NCI-H526 (cell line): ENCODE measurements around the gene E2F4.

Experiments
- DNase-seq, 2 experiments: peaks; one replicate each; lab custom pipeline; 2025; lab: John Stamatoyannopoulos, UW

The E2F4 gene

DNA sequence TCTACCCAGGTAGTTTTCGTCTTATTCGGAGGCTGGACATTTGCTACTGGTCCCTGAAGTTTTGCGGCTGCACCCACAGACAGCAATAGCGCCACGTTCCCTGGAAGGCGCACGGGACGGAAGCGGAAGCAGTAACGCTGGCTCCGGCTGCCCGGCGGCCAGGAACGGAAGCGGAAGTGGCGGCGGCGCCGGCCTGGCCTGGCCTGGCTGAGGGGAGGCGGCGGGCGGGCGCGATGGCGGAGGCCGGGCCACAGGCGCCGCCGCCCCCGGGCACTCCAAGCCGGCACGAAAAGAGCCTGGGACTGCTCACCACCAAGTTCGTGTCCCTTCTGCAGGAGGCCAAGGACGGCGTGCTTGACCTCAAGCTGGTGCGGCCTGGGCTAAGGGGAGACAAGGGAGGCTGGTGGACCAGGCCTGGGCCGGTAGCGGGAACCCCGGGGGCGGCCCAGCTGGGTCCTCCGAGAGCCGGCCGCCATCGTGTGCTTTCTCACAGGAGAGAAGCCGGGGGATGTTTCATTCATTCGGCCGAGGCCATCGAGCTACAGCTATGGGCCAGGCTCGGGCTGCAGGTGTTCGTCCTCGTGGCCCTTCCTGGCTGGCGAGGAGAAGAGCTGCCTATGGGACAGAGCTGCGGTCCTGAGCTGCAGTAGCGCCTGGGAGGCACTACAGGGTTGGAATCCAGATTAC is at the start of gene E2F4:
E2F4 (plus strand) TSS at position 161 of the 687 bp plus-strand sequence; CDS start at position 234, 73 bp downstream.
- peak; percentile 55 to 89 for DNase-seq

DNA sequence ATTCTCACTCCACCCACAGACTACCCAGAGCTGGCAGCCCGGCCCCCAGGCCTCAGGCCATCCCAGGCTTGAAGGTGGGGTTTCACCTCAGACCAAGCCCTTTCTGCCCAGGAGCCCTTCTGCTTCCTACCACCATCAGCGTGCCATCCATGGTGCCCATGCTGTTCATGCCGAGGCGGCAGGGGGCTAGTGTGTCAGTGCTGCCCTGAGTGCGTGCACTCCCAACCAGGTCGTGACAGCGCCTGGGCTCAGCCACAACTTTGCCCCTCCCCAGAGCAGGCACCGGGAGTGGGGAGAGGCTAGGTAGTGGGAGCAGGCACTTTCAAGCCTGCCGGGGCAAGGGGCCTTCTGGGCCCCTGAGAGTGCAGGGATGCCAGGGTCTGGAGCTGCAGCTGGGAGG is 49.6 kb upstream of the E2F4 start:
- DNase-seq: no peak

GRCh38 chr16:67144943-67145342 is 47.0 kb upstream of the E2F4 start:
- DNase-seq: no peak

DNA sequence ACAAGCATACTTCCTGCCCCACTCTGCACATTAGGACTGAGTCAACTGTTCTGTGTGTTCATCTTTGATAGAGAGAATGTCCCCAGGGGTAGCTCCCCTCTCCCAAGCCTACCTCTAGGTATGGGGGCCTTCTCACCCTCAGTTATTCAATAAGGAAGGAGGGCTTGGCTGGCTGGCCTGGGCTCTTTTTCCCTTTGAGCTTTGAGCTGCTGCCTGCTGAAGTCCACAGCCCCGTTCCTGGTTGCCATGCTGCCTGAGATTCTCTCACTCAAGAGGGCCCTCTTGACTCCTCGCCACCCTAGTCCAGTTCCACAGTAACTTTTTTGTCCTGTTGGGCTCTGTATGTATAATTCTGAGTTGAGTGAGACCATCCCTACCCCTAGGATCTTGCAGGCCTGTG is 46.2 kb upstream of the E2F4 start:
- DNase-seq: no peak

- DNase-seq: no peak
Measured at GRCh38 chr16:67146523-67147357, 45.2 kb upstream of the E2F4 start.

DNA sequence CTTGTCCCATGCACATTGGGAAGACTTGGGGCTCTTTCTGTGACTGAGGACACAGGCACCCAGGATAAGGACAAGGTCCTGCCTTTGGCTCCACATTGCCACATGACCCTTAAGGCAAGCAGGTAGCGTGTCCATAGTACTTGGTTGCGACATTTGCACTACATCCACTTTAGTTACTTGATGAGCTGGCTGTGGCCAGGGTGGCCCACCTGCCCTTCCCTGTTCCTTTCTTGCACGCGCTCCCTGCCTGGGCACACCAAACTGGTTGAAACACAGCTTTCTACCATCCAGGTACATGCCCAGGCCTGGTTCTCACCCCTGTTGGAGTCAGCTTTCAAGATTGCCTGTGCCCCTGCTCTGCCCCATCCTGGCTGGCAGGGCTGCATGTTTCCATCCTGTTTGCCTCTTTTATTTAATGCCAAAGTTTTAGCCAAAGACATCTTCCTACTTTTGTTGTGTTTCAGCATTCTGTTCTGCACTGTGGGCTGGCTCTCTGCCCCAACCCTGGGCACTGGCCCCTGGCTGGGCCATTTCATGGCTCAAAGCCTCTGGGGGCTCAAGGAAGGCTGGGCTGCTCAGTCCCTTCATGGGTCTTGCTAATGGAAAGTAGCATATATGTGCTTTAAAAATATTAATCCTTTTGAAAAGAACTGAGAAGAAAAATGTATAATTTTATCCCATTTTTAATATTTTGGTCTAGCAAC is 44.4 kb upstream of the E2F4 start:
- DNase-seq: no peak

GRCh38 chr16:67148221-67148620 is 43.7 kb upstream of the E2F4 start:
- no peak for DNase-seq

DNA sequence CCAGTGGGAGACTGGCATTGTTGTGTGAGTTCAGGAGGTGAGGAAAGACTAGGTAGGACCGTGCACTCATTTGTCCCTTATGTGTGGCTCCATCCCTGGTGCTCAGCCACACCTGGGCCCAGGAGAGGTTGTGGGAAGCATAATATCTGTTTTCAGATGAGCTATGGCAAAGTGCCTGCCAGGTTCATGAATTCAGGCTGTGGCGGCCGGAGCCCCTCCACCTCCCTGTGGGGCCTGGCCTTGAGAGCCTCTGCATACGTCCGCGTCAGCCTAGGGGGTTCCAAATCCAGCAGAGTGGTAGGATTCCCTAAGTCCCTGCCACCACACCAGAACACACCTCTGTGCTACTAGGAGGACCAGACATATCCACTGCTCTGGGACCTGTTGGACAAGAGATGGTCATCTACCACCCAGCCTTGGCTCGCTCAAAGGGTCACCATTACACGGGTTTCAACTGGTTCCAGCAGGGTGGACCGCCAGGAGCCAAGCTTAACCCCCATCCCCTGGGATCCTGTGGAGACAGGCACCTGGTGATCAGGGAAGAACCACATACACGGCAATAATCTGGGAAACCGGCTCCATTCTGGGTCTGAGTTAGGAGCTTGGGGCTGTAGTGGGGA is 43.2 kb upstream of the E2F4 start:
- no peak for DNase-seq

- no peak for DNase-seq
Measured at GRCh38 chr16:67149276-67150046, 42.5 kb upstream of the E2F4 start.

GRCh38 chr16:67150047-67150832 is 41.7 kb upstream of the E2F4 start:
- peak in 1 of 2 experiments; percentile 50 for DNase-seq

GRCh38 chr16:67150833-67151396 is 41.0 kb upstream of the E2F4 start, which contains the start of gene B3GNT9:
Gene B3GNT9, minus strand, starts transcription at chr16:67150998. Its CDS starts 513 bp downstream, at chr16:67150485.
- DNase-seq: peak in 1 of 2 experiments; percentile 66

DNA sequence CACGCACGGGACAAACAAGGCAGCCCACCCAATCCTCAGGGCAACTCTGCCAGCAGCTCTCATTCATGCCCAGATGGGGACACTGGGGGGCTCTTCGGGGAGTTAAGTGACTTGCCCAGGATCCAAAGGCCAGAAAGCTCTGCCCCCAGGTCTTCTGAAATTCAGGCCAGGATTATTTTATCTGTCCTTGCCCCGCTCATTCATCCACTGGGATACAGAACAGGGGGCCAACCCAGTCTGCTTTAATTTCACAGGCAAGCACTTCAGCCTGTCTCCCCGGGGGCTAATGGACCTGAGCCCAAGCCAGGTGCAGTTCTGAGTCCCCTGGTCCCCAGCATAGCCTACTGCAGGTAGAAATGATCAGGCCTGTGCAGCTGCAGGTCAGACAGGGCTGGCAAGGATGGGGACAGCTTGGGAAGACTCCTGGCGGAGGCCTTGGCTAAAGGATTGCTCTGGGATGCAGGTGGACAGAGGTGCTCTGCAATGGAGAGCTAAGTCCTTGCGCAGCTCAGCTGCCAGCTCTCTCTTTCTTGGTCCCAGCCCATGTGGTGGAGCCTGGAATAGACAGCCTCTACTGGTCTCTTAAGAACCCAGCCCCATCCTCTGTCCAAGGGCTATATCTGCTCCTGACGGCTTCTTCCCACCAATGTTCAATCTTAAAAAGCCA is 40.4 kb upstream of the E2F4 start:
- DNase-seq: peak in 1 of 2 experiments; percentile 4

- DNase-seq: no peak
Measured at GRCh38 chr16:67154578-67155294, 37.2 kb upstream of the E2F4 start.

- peak; percentile 23 to 83 for DNase-seq
Measured at GRCh38 chr16:67155295-67156142, 36.4 kb upstream of the E2F4 start.

DNA sequence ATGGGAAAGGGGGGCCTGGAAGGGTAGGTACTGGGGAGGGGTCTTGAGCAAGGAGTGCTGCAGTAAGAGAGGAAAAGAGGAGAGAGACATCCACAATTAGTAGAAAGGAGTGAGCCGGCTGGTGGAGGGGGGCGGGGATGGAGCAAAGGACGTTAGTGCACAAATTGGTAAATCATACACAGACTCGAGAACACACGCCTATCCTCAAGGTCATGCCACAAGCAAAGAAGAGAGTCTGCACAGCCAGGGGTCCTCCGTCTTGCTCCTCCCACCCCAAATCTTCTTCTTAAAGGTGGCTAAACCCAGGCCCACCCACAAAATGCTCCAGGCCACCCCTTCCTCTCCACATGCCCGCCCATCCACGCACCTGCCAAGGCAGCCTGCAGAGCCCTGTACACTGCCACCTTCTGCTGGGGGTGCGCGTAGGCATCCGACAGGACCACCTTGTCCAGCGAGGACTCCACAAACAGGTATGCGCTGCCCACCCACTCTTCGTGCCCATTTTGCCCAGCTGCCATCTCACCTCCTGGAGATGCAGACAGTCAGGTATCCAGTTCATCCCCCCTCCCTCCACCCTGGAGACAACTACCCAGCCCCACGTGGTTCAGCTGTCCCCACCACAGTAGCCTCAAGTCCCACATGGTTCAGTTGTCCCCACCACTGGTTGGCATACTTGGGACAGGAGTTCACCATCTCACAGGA is 35.7 kb upstream of the E2F4 start:
- DNase-seq: no peak

GRCh38 chr16:67157106-67157748 is 34.7 kb upstream of the E2F4 start:
- DNase-seq: no peak
